ENCODE data around the gene SH2D2A. TPM values are rescaled to one million over a fixed set of nuclear protein-coding genes. Genes with fewer than 3 reads are reported as not detected.

SH2D2A gene
- total RNA-seq, 1 experiment from 2014 or later = 135 TPM

DNA sequence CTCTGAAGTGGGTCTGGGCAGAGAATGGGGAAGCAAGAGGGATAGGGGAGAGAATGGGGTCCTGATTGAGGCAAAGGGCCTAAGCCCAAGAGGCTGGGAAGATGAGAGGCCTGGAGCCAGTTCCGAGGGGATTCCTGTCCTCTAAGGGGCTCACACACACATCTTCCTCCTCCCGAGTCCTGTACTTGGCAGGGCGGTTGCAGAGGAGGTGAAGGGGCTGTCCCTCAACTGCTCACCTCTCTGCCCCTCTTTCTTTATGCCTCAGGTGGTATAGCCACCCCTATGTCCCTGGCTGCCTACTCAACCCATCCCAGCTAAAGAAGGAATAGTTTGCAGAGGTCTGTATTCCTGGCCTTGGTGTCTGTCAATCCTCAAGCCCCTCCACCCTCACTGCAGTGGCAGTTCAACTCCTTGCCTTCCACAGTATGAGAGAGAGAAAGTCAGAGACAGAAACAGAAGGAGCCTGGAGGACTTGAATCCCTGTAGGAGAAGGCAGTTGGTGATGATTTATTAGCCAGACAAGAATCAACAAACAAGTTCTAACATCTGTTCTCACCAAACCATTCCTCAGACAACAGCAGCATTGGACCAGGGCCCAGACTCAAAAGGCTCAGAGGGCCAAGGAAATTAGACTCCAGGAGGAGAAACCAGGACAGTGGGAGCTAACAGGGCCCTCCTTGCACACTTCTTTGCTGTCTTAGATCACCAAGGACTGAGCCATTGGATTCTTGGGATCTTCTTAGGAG lies 10.7 kb downstream of the SH2D2A start:
- no peak for DNase-seq (ENCODE audit: extremely low read depth, low read depth)

DNA sequence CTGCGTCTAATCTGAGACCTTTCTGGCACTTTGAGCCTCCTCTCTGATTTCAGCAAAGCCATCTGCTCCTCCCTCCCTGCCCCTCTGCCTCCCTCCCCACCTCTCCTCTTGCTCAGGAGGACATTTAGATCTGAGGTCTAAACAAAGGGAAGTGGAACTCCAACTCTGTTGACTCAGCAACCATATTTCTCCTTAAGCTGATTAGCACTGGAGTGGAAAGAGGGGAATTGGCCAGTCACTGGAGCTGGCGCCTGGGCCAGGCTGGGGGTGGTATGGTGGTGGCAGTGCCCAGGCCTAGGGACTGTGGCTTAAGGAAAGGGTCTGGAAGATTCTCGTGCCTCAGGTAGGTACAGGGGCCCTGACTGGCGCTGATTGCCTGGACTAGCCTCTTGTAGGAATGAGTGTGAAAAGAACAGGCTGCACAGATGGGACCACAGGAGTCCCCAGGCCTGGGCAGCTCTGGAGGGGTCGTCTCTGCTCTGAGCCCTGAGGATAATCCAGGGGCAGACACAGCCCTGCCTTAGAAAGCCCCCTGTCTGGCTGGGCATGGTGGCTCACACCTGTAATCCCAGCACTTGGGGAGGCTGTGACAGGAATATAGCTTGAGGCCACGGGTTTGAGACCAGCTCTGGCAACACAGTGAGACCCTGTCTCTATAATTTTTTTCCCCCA lies 11.9 kb downstream of the SH2D2A start:
- DNase-seq (ENCODE audit: extremely low read depth, low read depth) = no peak

DNA sequence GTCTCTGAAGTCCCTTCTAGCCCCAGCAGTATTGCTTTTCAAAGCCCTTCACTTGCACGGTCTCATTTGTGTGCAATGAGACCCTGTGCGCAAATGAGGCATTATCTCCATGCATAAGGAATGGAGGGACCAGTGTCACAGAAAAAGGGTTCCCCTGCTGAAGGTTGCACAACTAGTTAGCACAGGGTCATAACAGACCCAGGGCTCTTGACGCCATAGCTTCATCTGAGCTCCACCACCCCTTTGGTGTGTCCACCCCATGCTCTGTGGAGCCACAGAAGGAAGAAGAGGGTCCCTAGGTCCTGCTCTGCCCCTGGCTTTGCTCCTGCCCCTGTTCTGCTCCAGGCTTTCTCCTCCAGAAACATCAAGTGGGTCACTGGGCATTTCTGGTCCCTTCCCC lies 12.6 kb downstream of the SH2D2A start:
- no peak for DNase-seq (ENCODE audit: extremely low read depth, low read depth)

DNA sequence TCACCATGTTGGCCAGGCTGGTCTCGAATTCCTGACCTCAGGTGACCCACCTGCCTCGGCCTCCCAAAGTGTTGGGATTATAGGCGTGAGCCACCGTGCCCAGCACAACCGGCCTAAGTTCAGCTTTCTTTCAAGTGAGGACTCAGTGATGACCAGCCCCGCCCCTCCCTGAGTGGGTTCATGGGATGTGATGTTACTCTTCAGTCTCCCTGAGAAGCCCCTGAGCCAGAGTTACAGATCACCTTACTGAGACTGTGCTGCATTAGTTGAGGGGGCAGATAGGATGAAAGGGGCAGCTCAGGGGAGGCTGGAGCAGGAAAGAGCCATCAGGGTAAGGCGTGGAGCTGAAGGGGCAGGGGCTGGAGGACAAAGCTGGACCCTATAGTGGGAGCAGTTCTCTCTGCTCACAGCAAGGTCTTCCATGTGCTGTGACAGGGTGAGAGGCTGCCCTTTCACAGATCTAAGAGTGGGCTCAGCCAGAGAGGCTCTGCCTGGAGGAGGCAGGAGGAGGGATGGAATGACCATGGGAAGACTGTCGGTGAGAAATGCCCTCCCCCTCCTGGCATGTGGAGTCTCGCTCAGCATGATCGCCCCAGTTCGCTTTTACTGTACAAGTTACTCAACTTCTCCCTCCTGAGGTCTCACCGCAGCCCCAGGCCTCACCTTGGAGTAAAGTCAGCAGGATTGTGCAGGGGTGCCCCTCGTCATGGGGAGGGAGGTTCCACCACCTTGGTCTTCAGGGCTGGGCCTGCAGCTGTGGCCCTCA lies 13.4 kb downstream of the SH2D2A start:
- DNase-seq (ENCODE audit: extremely low read depth, low read depth) = no peak

DNA sequence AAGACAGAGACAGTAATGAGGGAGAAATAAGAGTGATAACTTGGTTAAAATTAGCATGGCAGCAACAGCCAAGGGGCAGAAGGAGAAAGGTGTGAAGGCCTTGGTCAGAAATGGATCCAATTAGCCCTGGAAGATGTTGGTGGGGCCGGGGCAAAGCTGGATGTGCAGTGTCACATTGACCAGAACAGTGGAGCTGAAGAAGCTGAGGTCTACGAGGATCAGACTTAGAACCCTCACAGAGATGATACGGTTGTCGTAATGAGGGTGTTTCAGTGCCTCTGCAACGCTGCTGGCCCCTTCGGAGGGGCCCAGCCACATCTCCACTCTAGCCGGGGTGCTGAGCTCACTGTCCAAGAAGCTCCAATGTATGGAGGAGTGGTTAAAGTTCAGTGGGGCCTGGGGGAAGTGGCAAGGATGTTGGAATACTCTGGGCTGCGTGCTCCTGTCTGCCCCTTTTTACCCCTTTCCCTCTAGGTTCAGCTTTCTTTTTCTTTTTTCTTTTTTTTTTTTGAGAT lies 14.2 kb downstream of the SH2D2A start:
- no peak for DNase-seq (ENCODE audit: extremely low read depth, low read depth)

DNA sequence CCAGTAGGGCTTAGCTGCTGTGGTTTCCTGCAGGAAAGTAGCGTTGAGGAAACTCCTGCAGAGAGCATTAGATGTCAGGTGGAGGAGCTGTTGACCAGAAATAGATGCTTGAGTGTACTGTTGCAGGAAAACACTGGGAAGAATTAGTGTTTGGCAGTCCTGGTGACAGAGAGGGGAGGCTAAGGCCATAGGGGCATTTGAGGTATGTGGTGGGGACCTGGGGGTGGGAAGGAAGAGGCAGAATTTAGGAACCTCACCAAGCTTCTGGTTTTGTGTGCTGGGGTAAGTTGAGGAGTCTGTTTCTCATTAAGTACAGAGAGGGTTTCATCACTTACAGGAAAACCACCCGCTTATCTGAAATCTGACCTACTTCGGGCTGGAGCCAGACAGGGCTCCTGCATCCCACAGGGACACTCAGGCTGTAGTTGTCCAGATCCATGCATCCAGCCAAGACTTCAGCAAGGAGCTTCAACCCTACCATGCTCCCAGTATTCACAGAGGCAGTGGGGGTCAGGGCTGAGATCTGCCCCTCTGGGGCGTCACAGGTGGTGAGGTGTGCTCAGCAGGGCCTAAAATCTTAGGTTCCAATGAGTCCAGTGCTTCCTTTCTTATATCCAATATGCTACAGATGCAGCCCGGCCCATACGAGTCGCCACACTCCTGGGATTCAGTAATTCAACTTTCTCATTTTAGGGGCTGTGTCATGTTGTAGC lies 15.1 kb downstream of the SH2D2A start:
- no peak for DNase-seq (ENCODE audit: extremely low read depth, low read depth)

DNA sequence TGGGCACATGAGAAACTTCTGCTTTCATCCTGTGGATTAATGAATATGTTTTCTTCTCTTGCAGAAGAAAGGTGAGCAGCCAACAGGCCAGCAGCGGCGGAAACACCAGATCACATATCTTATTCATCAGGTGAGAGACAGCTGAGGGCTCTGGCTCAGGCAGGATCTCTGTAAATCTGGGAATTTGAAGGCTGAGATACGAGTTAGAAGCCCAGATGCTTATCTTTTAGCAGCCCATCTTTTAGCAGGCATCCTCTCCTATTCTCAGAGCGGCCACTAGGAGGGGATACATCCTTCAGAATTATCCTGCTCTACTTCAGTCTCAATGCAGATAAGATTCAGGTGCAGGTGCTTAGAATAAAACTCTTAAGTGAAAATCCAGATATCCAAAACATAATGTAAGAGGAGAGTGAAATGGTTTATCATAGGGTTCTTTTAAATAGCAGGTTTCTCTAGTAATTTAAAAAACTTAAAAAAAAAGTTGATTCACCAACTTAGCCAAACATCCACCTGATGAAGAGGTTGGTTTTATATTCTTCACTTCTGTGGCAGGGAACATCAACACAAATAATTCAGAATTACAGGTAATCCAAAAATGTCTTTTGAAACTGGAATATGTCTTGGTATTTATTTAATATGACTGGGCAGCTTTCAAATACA lies 19.3 kb downstream of the SH2D2A start:
- DNase-seq (ENCODE audit: extremely low read depth, low read depth) = peak; percentile 81

DNA sequence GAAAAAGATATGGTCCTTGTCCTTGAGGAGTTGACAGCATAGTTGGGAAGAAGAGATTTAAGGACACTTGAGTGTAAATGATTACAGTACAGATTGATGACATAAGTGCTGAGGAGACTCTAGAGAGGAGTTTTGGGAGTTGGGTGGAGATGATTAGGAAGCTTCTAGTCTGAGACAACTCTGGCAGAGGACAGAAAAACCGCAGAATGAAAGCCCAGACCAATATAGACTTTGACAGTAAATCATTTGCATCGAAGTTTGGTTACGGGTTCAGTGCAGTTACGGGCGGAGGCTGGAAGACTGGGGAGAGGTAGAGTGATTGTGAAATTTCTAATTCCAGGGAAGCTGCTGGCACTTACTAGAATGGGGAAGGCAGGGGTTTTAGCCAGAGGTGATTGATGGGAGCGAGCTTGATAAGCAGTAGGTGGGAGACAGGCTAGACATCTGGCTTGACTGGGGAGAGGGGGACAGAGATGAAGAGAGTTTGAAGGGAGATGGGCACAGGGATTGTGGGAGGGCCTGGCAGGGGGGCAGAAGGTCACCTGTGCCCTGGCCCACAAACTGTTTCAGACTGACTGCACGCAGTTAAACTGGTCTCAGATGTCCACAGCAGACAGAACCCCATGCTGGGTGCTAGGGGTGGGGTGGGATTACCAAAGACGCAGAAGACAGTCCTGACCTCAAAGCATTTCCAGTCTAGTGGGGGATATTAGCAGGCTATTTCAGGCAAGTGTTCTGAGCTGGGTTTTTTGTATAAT lies 20.1 kb downstream of the SH2D2A start:
- DNase-seq (ENCODE audit: extremely low read depth, low read depth) = no peak

DNA sequence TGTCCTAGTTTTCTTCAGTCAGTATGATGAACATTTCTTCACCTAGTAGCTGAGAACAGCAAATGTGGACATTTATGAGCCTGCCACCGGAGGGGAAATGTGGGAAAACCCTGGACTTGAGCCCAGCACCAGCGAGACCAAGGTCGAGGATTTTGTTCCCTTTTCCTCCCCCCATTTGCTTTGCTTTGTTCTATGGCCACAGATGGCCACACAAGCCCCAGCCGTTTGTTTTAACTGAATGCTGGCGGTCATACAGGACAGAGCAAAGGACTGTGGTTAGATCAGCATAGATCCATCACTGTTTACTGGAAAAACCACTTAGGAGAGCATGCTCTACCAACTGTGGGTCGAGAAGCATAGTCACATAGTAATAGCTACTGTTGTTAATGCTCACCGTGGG lies 20.9 kb downstream of the SH2D2A start:
- no peak for DNase-seq (ENCODE audit: extremely low read depth, low read depth)

DNA sequence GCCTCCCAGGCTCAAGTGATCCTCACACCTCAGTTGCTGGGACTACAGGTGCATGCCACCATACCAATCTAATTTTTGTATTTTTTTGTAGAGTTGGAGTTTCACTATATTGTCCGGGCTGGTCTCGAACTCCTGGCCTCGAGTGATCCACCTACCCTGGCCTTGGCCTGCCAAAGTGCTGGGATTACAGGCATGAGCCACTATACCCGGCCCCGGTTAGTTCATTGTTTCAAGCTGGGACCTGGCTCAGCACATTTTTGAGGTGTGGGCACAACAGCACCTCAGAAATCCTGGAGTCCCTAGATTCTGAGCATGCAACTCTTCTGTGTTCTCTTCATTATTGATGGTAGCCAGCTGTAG lies 21.3 kb downstream of the SH2D2A start:
- DNase-seq (ENCODE audit: extremely low read depth, low read depth) = no peak

DNA sequence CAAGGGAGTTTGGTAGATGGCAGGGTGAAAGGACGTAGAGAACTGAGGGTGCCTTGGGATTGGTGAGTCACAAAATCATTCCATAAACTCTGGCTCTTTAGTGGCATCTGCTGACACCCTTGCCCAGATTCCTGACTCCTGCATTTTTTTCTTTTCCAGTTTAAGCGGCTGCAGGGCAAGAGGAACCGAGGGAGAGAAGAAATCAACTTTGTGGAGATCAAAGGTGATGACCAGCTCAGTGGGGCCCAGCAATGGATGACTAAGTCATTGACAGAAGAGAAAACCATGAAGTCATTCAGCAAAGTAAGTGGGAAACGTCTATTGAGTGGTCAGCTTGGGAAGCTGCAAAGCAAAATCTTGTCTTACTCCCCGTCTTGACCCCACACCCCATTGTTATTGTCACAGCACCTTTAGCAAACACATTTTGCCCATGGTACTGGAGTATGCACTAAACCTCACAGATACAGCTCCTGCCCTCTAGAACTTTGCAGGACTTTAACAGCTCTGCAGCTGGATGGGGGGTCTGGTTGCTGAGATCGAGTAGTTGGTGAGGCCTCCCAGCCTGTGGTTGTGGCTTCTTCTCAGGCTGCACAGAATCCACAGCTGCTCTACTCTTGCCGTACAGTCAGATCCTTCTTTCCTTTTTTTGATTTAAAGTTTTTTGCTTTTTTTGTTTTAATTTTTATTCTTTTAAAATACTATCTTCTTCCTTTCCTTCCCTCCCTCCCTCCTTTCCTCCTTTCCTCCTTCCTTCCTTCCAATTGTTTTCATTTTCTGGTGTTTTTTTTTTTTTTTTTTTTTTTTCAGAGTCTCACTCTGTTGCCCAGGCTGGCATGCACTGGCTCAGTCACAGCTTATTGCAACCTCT lies 21.9 kb downstream of the SH2D2A start:
- no peak for DNase-seq (ENCODE audit: extremely low read depth, low read depth)

DNA sequence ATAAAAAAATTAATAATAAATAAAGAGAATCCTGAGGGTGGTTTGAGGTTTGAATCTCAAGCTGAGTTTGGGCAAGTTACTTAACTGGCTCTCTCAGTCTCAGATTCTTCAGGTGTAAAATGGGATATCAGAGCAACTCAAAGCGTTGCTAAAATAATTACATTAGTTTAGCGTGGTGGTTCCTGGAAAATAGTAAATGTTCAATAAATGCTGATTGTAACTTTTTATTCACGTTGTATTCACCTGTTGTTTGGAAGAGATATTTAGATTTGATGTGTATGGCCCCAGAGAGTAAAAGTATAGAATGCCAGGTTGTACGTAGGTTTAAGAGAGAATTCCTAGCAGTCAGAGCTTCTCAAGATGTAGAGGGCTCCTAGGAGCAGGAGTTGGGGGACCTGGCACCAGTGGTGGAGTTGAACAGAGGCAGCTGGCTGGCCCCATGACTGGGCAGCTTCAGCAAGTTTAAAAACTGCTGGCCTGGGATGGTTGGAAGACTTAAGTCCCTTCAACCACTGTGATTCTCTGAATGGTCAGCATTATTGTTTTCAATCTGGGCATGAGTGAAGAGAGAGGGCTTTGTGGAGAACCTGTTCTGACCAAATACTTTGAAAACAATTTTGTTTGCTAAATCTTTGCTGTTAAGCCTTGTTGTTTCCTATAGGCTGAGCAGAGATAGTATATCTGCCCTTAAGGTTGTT lies 26.9 kb downstream of the SH2D2A start:
- no peak for DNase-seq (ENCODE audit: extremely low read depth, low read depth)

DNA sequence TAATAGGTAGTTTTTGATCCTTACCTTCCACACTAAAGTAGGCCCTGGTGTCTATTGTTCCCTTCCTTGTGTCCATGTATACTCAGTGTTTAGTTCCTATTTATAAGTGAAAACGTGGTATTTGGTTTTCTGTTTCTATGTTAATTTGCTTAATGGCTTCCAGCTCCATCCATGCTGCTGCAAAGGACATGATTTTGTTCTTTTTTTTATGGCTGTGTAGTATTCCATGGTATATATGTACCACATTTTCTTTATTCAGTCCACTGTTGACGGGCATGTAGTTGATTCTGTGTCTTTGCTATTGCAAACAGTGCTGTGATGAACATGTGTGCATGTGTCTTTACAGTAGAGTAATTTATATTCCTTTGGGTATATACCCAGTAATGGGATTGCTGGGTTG lies 28.5 kb downstream of the SH2D2A start:
- no peak for DNase-seq (ENCODE audit: extremely low read depth, low read depth)

DNA sequence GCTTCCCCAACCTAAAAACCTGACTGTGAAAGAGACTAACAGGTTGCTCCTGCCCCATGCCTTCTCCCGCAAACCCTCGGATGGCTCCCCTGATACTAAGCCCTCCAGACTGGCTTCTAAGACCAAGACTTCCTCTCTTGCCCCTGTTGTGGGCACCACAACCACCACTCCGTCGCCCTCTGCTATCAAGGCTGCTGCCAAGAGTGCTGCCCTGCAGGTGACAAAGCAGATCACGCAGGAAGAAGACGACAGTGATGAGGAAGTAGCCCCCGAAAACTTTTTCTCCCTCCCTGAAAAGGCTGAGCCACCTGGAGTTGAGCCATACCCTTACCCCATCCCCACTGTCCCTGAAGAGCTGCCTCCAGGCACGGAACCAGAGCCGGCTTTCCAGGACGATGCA lies 30.0 kb downstream of the SH2D2A start:
- no peak for DNase-seq (ENCODE audit: extremely low read depth, low read depth)

DNA sequence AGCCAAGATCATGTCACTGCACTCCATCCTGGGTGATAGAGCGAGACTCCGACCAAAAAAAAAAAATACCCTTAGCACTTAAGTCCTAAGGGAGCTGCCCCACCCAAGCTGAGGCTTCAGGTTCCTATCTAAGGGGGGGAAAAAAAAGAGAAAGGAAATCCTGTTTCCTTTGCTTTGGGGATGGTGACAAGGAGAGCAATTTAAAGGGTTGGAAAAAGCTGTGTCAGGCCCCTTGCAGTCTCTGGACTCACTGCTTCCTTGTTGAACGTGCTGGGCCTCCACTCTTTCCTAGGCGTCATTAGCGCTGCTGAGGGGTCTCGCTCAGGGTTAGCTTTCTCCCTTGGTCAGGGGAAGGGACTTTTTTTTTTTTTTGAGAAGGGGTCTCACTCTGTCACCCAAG lies 31.2 kb downstream of the SH2D2A start:
- DNase-seq (ENCODE audit: extremely low read depth, low read depth) = no peak

DNA sequence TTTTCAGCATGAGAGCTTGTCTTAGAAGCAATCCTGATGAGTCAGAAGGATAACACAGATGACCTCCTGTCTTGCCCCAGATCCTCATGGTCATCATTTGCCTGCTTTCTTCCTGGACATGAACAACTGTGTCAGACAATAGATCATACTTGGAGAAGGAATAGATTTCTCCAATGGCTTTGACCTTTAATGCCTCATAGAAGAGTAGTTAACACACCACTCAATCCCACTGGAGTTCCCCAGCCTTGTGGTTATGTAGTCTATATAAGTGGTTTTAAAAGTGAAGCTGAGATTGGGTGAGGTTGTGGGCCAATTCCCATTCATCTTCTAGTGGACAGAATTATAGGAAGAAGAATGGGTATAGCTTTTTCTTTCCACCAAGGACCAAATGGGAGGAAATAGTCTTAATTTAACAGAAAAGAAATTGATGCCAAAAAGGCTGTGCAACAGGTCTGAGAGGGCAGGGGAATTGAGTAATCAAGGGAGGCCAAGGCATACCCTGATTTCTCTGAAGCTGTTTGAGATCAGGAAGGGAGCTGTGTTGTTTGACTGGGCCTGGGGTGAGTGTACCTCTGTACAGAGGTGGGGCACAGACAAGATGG lies 35.0 kb downstream of the SH2D2A start:
- DNase-seq (ENCODE audit: extremely low read depth, low read depth) = no peak

DNA sequence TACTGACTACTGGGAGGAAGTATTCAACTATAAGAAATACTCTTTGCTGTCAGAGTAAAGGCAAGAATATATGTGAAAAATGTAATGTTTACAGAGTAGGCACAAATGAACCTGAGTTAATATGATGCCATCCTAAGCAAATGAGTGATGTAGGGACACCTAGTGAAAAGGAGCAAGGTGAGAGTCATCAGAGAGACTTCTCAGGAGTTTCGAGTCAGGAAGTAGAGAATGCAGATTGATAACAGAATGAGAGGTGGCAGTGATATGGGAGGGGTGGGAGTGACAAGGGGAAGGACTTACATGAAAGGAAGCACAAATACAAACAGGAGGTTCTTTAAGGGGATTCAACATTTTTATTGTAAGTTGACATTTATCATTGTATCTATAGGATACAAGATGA lies 39.1 kb downstream of the SH2D2A start:
- no peak for DNase-seq (ENCODE audit: extremely low read depth, low read depth)

DNA sequence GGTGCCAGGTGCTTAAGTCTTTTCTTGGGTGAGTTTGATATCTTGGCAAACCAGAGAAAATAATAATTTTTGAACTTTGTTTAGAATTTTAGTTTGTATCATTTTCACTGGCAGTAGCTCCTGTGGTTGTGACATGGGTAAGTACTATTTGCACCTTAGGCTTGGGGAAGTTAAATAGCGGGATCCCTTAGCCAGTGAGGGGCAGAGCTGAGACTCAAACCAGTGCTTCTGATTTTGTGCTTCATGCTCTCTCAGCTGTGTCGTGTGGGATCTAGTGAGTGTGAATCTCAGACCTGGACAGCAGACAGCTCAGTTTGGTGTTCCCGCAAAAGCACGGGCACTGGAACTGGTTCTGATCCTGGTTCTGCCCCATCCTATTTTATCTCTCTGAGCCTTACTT lies 39.7 kb downstream of the SH2D2A start:
- no peak for DNase-seq (ENCODE audit: extremely low read depth, low read depth)
